Heart left ventricle (tissue), 16 donors: ENCODE data around the gene AHRR. TPM values are rescaled to one million over a fixed set of nuclear protein-coding genes. Genes with fewer than 3 reads are reported as not detected.

Experiments
- ATAC-seq, 4 donors: fragments of 200-7000 bp; cut with Tn5 transposase; one replicate each; pipeline ENCODE4 v1.9.1; 2020 to 2022; ENCODE audit warnings: moderate library complexity in 4 of 4, mild to moderate bottlenecking in 3 of 4, moderate number of reproducible peaks in 1 of 4
- DNase-seq, 5 donors: peaks; one replicate each; pipeline ENCODE4 v3.0.0-alpha.2; 2020
- H3K27ac ChIP-seq, 12 donors: fragments of 200-600 bp; sonication (generic) in 4 of 12; one replicate each; pipeline versions ENCODE4 v1.5.0 to v1.8.0; 2016 to 2022; ENCODE audit warnings: mild to moderate bottlenecking in 2 of 12
- H3K27me3 ChIP-seq, 9 donors: fragments of 200-600 bp; sonication (generic) in 2 of 9; one replicate each; pipeline versions ENCODE4 v1.5.1 to v1.8.0; 2016 to 2022; ENCODE audit warnings: mild to moderate bottlenecking in 3 of 9
- H3K36me3 ChIP-seq, 9 donors: fragments of 200-600 bp; sonication (generic) in 2 of 9; one replicate each; pipeline versions ENCODE4 v1.5.0 to v1.8.0; 2018 to 2022; ENCODE audit warnings: mild to moderate bottlenecking in 2 of 9
- H3K4me1 ChIP-seq, 12 donors: fragments of 200-600 bp; sonication (generic) in 4 of 12; one replicate each; pipeline versions ENCODE4 v1.5.0 to v1.8.0; 2016 to 2022; ENCODE audit warnings: mild to moderate bottlenecking in 3 of 12
- H3K4me3 ChIP-seq, 12 donors: fragments of 200-600 bp; sonication (generic) in 4 of 12; one replicate each; pipeline versions ENCODE4 v1.5.0 to v1.8.0; 2017 to 2022; ENCODE audit warnings: mild to moderate bottlenecking in 9 of 12, moderate library complexity in 4 of 12
- H3K9me3 ChIP-seq, 12 donors: fragments of 200-600 bp; sonication (generic) in 4 of 12; one replicate each; pipeline versions ENCODE4 v1.5.0 to v1.8.0; 2016 to 2022; ENCODE audit warnings: mild to moderate bottlenecking in 1 of 12
- CTCF ChIP-seq, 12 donors: fragments of 200-600 bp; sonication (generic) in 4 of 12; IDR thresholded peaks; one replicate each; pipeline versions ENCODE4 v1.5.0 to v1.8.0; 2018 to 2022; ENCODE audit warnings: antibody characterized with exemption in 12 of 12, mild to moderate bottlenecking in 5 of 12
- POLR2A ChIP-seq, 2 donors: fragments of 450-650 bp; IDR thresholded peaks; one replicate each; pipeline ENCODE4 v1.6.1; 2017; ENCODE audit warnings: antibody characterized with exemption in 2 of 2, mild to moderate bottlenecking in 2 of 2, moderate library complexity in 2 of 2
- WGBS, 4 donors: extraction: QIAGEN DNeasy Blood & Tissue Kit in 2 of 4; methylation state at CpG; one replicate each; pipeline versions ENCODE4 v1.1.5 to v1.1.7; 2013 to 2018; 5-methylcytosine and 5-hydroxymethylcytosine counted together
- intact Hi-C, 10 donors: fragments of 100-400 bp; cut with DNase I; formaldehyde crosslinking; loops; one replicate each; pipeline versions ENCODE4 v1.11.1 to v1.14.2; 2022
- polyA plus RNA-seq, 2 donors: library from polyadenylated mRNA; stranded (reverse); fragments of 200-250 nt; gene quantifications; one replicate each; pipeline ENCODE4 v1.2.3, GENCODE V29; 2013
- total RNA-seq, 9 donors: library from RNA; depleted of rRNA in 2 of 9; stranded (reverse); fragments of >200 nt in 2 of 9; fragmentation: NEBNext Ultra II Directional in 3 of 9; extraction: Animal tissue kit (Norgen Biotek cat#: 25700) in 3 of 9; gene quantifications; one replicate each; pipeline versions ENCODE4 v1.1.0 to v1.2.4, GENCODE V29; 2016 to 2023
- donor health status: ischemic (EF 13 %, LVEDD 7.1; RV severe dilation, severe dysfunction).
- donor health status: healthy with polysubstance abuse.
- donor health status: DM: no; HTN: yes; CAD: no.
- donor health status: DM: no; HTN: no; CAD: no.
- donor health status: ischemic (EF 25% LVEDD 6.9; RV normal size, moderate dysfunction).
- donor health status: ischemic (EF 25% LVEDD 5.7; RV mildly dilated, moderate dysfunction).
- donor health status: healthy.
- donor health status: DM: yes; HTN: yes; CAD: no.
- donor health status: ischemic (EF 35%, LVEDD 5.7; RV mildly dilated, moderate dysfunction).
- donor health status: nonischemic (EF 11% LVEDD 7.7; RV severe dilation, severe dysfunction).
- donor health status: DM: yes; HTN: yes; CAD: no.
- donor health status: PGD.
- donor health status: ischemic (EF 29% LVEDD 5.4; RV normal size, mild dysfunction).
- donor health status: nonischemic (EF 23%, LVEDD 6.1; RV moderate dilation, normal function).

Gene AHRR
- total and polyA plus RNA-seq, 11 donors = 0.11 to 0.69 (median 0.26) TPM; not detected in 2

GRCh38 chr5:420632-421286 is 99.2 kb downstream of the AHRR start:
- Histone ChIP-seq H3K27me3 (peaks cover 0 to 5% (median 0%) of the 10 kb centered on the region in 9 donors), H3K27ac (no peak overlapping the region), H3K4me1 (peaks cover 0 to 5% (median 0%) of the 10 kb centered on the region in 12 donors), H3K4me3 (no peak overlapping the region), H3K36me3 (no peaks in the 10 kb centered on the region), H3K9me3 (no peaks in the 10 kb centered on the region)
- TF ChIP-seq CTCF (IDR thresholded peaks at IDR 0.05) (no peak), POLR2A (IDR thresholded peaks at IDR 0.05) (no peak)
- peak in 1 of 5 donors; percentile 56 for DNase-seq
- WGBS, 4 donors = 93 to 95% (median 93%) methylated on average over 36 to 52 of the region's 52 CpGs
- intact Hi-C loops = no loop called here
- peak in 1 of 4 donors; percentile 13 for ATAC-seq

- WGBS, 4 donors = 79 to 90% (median 87%) methylated on average over 12 to 34 of the region's 34 CpGs
- ATAC-seq (no peak), DNase-seq (peak in 1 of 5 donors; percentile 57)
- Histone ChIP-seq H3K9me3 (no peaks in the 10 kb centered on the region), H3K4me1 (peaks cover 0 to 5% (median 0%) of the 10 kb centered on the region in 12 donors), H3K27ac (no peak overlapping the region), H3K27me3 (peaks cover 0 to 5% (median 0%) of the 10 kb centered on the region in 9 donors), H3K36me3 (no peaks in the 10 kb centered on the region), H3K4me3 (no peak overlapping the region)
- intact Hi-C loops = no loop called here
- TF ChIP-seq POLR2A (IDR thresholded peaks at IDR 0.05) (no peak), CTCF (IDR thresholded peaks at IDR 0.05) (no peak)
Measured at GRCh38 chr5:421287-421880, 99.9 kb downstream of the AHRR start.

GRCh38 chr5:421901-422300 is 100.4 kb downstream of the AHRR start:
- TF ChIP-seq CTCF (IDR thresholded peaks at IDR 0.05) = no peak
- TF ChIP-seq POLR2A (IDR thresholded peaks at IDR 0.05) = no peak
- intact Hi-C loops = no loop called here
- Histone ChIP-seq H3K4me3 (no peak overlapping the region), H3K27me3 (peaks cover 0 to 5% (median 0%) of the 10 kb centered on the region in 9 donors), H3K27ac (no peak overlapping the region), H3K4me1 (peaks cover 0 to 5% (median 0%) of the 10 kb centered on the region in 12 donors), H3K36me3 (no peaks in the 10 kb centered on the region), H3K9me3 (no peaks in the 10 kb centered on the region)
- WGBS, 4 donors = 72 to 80% (median 79%) methylated on average over 13 of the region's 13 CpGs
- DNase-seq (peak in 1 of 5 donors; percentile 47), ATAC-seq (no peak)
